WI38 (cell line): ENCODE measurements around the gene ARHGEF18.

Source experiments
- H3K4me3 ChIP-seq: 2 replicates; pipeline ENCODE4 v1.5.1; 2011; ENCODE audit warnings: low read depth, mild to moderate bottlenecking, control low read depth, low read length
- CTCF ChIP-seq: IDR thresholded peaks from 2 replicates; pipeline ENCODE4 v1.5.1; 2012; ENCODE audit warnings: low read depth, mild to moderate bottlenecking, control low read depth, low read length

Gene ARHGEF18

GRCh38 chr19:7318176-7318575 lies 30.6 kb upstream of the ARHGEF18 start:
- no peak for TF ChIP-seq CTCF
- H3K4me3 ChIP-seq = no peak overlapping the region

- no peak for TF ChIP-seq CTCF
- no peak overlapping the region for H3K4me3 ChIP-seq
Observed at GRCh38 chr19:7326105-7326877, 22.4 kb upstream of the ARHGEF18 start.

- no peak overlapping the region for H3K4me3 ChIP-seq
- no peak for TF ChIP-seq CTCF
Observed at GRCh38 chr19:7327802-7328201, 20.9 kb upstream of the ARHGEF18 start.

- no peak for TF ChIP-seq CTCF
- no peak overlapping the region for H3K4me3 ChIP-seq
Observed at GRCh38 chr19:7328647-7329046, 20.1 kb upstream of the ARHGEF18 start.

GRCh38 chr19:7331446-7331845 lies 17.3 kb upstream of the ARHGEF18 start:
- no peak for TF ChIP-seq CTCF
- no peak overlapping the region for H3K4me3 ChIP-seq

GRCh38 chr19:7333198-7334118 lies 15.3 kb upstream of the ARHGEF18 start:
- no peak for TF ChIP-seq CTCF
- no peak overlapping the region for H3K4me3 ChIP-seq
